GM12873 (cell line): ENCODE data around the gene LYRM4.

Experiments used
- CTCF ChIP-seq: IDR thresholded peaks from 2 replicates; pipeline ENCODE4 v1.5.1; 2012; ENCODE audit warnings: low read depth, mild to moderate bottlenecking, moderate library complexity, low read length, control low read depth; ENCODE audit not compliant: insufficient read depth; ENCODE audit errors: missing control alignments

The LYRM4 gene

DNA sequence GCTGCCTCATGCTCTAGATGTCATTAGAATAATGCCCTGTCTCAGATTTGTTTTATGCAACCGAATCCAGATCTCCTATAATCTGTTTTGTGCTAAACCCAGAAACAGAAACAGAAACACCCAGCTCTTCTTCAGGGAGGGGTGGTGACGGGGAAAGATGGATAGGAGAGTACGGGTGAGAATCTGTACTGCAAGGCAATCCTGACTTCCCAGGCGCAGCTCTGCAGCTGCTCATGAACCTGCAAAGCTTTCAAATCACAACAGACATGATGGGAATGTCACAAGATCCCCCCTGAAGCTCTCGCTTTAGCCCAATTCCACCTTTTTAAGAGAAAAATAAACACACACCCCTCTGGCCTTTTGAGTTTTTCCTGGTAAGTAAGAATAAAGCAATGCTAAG is 104.1 kb downstream of the LYRM4 start:
- no peak for TF ChIP-seq CTCF

- TF ChIP-seq CTCF = no peak
These were observed 104.8 kb downstream of the LYRM4 start for GRCh38 chr6:5155906-5156305.

DNA sequence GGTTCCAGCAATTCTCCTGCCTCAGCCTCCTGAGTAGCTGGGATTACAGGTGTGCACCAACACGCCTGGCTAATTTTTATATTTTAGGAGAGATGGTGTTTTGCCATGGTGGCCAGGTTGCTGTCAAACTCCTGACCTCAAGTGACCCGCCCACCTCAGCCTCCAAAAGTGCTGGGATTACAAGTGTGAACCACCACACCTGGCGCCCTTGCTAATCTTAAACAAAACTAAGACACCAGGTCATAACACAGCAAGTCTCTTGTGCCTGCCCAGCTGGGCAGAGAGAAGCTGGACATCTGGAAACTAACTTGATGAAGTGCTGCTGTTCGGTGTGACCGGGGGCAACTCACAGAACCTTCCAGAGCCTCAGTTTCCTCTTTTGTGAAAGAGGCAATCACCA is 107.6 kb downstream of the LYRM4 start:
- TF ChIP-seq CTCF = no peak

DNA sequence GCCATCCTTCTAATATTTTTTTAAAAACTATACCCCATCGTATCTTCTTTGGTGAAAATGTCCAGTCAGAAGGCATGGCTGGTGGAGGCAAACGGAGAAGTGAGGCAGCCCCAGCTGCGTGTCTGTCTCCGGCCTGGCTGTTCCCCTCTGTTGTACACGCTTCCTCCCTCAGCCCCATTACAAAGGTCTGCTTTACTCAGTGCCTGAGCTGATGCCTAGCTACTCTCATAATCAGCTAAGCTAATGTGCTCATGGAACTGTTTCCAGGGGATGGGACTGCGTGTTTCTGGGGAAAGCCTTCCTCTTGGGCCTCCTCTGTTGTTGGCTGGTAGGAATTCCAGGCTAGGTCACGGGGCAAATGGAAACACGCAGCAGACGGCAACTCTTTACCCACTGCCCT is 108.3 kb downstream of the LYRM4 start:
- no peak for TF ChIP-seq CTCF

- TF ChIP-seq CTCF = no peak
These were observed 108.8 kb downstream of the LYRM4 start for GRCh38 chr6:5151955-5152401.

DNA sequence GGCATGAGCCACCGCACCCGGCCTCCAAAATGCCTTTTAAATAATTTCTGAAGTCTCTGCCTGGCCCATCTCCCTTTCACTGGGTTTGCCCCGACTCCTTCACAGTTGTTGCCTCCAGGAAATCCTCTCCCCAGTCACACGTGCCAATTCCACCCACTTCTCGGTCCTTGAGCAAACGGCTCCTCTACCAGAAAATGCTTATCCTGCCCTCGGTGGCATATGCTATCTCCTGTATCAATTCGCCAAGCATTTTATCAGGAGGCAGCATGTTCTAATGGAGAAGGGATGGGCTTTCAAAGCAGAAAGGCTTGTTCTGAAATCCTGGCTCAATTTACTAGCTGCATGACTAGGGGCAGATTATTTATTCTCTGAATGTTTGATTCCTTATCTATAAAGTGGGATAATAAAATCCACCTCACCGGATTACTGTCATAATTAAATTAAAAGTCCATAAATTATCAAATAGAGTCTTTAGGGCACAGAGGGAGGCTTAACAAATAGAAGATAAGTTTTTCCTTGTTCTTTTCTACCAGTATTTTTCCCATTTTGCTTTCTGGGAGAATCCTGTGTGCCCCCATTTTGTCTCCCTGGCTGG is 109.3 kb downstream of the LYRM4 start:
- TF ChIP-seq CTCF = no peak

GRCh38 chr6:5150551-5151075 is 110.1 kb downstream of the LYRM4 start:
- TF ChIP-seq CTCF = no peak

DNA sequence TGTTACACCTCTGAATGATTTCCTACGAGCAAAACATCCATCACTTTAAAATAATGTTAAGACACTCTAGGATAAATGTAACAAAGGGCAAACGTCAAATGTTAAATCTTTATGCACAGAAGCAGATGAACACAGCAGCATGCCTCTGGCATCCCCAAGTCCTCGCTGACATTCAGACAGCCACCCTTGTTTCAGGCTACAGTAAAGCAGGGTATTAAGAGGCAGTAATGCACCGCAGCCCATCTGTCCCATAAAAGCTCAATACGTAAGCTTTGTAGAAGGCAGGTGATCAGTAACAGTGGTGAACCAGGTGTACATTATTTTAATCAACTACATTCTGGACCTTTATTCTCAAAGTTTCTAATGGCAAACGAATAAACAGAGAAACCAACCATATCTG is 110.9 kb downstream of the LYRM4 start:
- TF ChIP-seq CTCF = no peak
